Thyroid gland (tissue), 4 donors: ENCODE data around the gene LY6G5B. TPM values are rescaled to one million over a fixed set of nuclear protein-coding genes. Genes with fewer than 3 reads are reported as not detected.

Experiments
- DNase-seq, 2 donors: peaks; one replicate each; pipeline ENCODE4 v3.0.0-alpha.2; 2019
- H3K27ac ChIP-seq, 3 donors: fragments of 200-600 bp; sonication (generic); 1 replicate in 2 of 3; 2 replicates in 1 of 3; pipeline ENCODE4 v1.5.1; 2016 to 2019; ENCODE audit warnings: mild to moderate bottlenecking in 1 of 3, moderate library complexity in 1 of 3
- H3K27me3 ChIP-seq: fragments of 200-600 bp; sonication (generic); one replicate; pipeline ENCODE4 v1.5.1; 2019
- H3K36me3 ChIP-seq, 2 donors: fragments of 200-600 bp; sonication (generic); one replicate each; pipeline ENCODE4 v1.5.1; 2016 to 2019
- H3K4me1 ChIP-seq, 2 donors: fragments of 200-600 bp; sonication (generic); one replicate each; pipeline ENCODE4 v1.5.1; 2017 to 2019
- H3K4me3 ChIP-seq, 3 donors: fragments of 200-600 bp; sonication (generic); replicated peaks in 1 of 3; 1 replicate in 2 of 3; 2 replicates in 1 of 3; pipeline ENCODE4 v1.5.1; 2016; ENCODE audit warnings: mild to moderate bottlenecking in 1 of 3
- H3K9me3 ChIP-seq: fragments of 200-600 bp; sonication (generic); one replicate; pipeline ENCODE4 v1.5.1; 2017
- POLR2A ChIP-seq, 2 donors: fragments of 450-650 bp; IDR thresholded peaks; one replicate each; pipeline ENCODE4 v1.6.1; 2017; ENCODE audit warnings: antibody characterized with exemption in 2 of 2, mild to moderate bottlenecking in 2 of 2, moderate library complexity in 1 of 2
- WGBS, 2 donors: methylation state at CpG; one replicate each; pipeline ENCODE4 v1.1.5; 2017; 5-methylcytosine and 5-hydroxymethylcytosine counted together
- intact Hi-C: fragments of 100-400 bp; cut with DNase I; formaldehyde crosslinking; loops from one replicate; pipeline ENCODE4 v1.15.1; 2023
- total RNA-seq, 4 donors: library from RNA; depleted of rRNA; stranded (reverse); fragments of >200 nt; gene quantifications; one replicate each; pipeline ENCODE4 v1.2.3, GENCODE V29; 2016
- TF ChIP-seq, protein P1 (sequence below), 6 experiments: fragments of 200-600 bp in 3 of 6; fragments of 450-650 bp in 3 of 6; sonication (generic) in 3 of 6; IDR thresholded peaks; one replicate each; pipeline ENCODE4 v1.5.1; 2016 to 2019; ENCODE audit warnings: antibody characterized with exemption in 6 of 6, mild to moderate bottlenecking in 2 of 6, inconsistent platforms in 1 of 6, moderate library complexity in 1 of 6

The LY6G5B gene
- total RNA-seq, 4 donors from 2014 or later, result 4.4 to 11.8 (median 9.4) TPM

DNA sequence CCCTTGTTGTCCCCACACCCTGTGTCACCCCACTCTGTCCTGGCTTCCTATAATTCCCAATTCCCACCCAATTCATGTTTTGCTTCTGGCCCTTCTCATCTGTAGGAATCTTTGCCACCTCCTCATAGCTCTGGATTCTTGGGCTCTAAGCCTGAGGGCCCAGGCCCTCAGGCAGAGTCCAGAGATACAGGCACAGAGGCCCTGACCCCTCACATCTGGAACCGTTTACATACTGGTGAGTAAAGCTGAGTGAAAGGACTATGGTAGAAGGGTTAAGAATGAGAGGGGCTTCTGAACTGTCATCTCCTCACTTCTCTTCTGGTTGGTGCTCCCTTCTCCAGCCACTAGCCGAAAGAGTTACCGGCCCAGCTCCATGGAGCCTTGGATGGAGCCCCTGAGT lies 35.6 kb upstream of the LY6G5B start:
- intact Hi-C loops, result no loop called here
- peaks cover 87 to 93% of the 10 kb centered on the region in 2 donors for H3K36me3 ChIP-seq
- WGBS, 2 donors, result 91 to 94% methylated on average over 3 of the region's 3 CpGs
- DNase-seq, result no peak
- no peaks in the 10 kb centered on the region for H3K27me3 ChIP-seq
- no peak overlapping the region for H3K27ac ChIP-seq
- no peaks in the 10 kb centered on the region for H3K9me3 ChIP-seq
- no peaks in the 10 kb centered on the region for H3K4me1 ChIP-seq
- H3K4me3 ChIP-seq, result no peak overlapping the region
- TF ChIP-seq, protein P1, sequence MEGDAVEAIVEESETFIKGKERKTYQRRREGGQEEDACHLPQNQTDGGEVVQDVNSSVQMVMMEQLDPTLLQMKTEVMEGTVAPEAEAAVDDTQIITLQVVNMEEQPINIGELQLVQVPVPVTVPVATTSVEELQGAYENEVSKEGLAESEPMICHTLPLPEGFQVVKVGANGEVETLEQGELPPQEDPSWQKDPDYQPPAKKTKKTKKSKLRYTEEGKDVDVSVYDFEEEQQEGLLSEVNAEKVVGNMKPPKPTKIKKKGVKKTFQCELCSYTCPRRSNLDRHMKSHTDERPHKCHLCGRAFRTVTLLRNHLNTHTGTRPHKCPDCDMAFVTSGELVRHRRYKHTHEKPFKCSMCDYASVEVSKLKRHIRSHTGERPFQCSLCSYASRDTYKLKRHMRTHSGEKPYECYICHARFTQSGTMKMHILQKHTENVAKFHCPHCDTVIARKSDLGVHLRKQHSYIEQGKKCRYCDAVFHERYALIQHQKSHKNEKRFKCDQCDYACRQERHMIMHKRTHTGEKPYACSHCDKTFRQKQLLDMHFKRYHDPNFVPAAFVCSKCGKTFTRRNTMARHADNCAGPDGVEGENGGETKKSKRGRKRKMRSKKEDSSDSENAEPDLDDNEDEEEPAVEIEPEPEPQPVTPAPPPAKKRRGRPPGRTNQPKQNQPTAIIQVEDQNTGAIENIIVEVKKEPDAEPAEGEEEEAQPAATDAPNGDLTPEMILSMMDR (IDR thresholded peaks at IDR 0.05), result no peak

DNA sequence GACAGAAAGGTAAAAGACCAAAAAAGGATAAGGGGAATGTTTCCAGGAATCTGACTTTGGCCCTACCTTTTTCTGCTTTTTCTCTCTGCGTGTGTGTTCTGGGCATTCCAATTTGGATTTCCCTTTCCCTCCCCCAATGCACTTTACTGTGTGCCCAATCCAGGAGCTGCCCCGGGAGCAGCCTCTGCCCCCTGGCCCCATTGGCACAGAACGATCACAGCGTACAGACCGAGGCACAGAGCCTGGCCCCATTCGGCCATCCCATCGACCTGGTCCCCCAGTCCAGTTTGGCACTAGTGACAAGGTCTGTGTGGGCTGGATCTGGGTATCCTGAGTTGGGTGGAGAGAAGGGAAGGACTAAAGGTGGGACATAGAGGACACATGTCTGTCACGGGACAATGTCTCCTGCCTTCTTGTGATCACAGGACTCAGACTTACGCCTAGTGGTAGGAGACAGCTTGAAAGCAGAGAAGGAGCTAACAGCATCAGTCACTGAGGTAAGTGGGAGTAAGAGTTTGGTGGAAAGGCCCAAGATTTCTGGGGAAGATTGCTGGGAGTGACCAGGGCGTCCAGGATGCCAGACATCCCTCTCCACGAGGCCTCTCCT lies 34.7 kb upstream of the LY6G5B start:
- intact Hi-C loops, result no loop called here
- Histone ChIP-seq H3K9me3 (no peaks in the 10 kb centered on the region), H3K4me1 (no peaks in the 10 kb centered on the region), H3K4me3 (no peak overlapping the region), H3K27me3 (no peaks in the 10 kb centered on the region), H3K36me3 (peaks cover 87 to 93% of the 10 kb centered on the region in 2 donors), H3K27ac (no peak overlapping the region)
- no peak for DNase-seq
- TF ChIP-seq, protein P1 (IDR thresholded peaks at IDR 0.05), result no peak
- no peak for TF ChIP-seq POLR2A (IDR thresholded peaks at IDR 0.05)
- 80 to 87% methylated on average over 10 to 11 of the region's 11 CpGs for WGBS, 2 donors

DNA sequence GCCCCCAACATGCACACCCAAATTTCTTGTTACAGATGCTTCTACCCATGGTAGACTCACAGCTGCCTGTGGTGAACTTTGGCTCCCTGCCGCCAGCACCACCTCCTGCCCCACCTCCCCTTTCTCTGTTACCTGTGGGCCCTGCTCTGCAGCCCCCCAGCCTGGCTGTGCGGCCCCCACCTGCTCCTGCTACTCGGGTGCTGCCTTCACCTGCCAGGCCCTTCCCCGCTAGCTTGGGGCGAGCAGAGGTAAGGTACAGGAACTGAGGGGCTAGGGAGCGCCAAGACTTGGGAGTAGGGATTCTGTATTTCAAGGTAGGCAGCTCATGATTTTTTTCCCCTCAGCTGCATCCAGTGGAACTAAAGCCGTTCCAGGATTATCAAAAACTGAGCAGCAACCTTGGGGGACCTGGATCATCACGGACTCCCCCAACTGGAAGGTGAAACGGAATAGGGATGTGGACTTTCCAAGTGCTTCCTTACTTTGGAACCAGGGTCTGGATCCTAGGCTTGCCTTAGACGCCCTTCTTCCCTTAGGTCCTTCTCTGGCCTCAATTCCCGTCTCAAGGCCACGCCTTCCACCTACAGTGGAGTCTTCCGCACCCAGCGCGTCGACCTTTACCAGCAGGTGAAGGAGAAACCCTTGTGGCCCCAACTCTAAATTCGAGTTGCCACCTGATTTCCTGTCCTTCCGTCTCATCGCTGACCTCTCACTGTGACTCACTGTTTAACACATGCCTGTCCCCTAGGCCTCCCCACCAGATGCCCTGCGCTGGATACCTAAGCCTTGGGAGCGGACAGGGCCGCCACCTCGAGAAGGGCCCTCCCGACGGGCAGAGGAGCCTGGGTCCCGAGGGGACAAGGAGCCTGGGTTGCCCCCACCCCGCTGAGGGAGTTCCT lies 32.8 kb upstream of the LY6G5B start:
- Histone ChIP-seq H3K4me1 (no peaks in the 10 kb centered on the region), H3K27me3 (no peaks in the 10 kb centered on the region), H3K4me3 (no peak overlapping the region), H3K9me3 (no peaks in the 10 kb centered on the region), H3K36me3 (peaks cover 88 to 93% of the 10 kb centered on the region in 2 donors), H3K27ac (no peak overlapping the region)
- DNase-seq, result no peak
- TF ChIP-seq, protein P1 (IDR thresholded peaks at IDR 0.05), result no peak
- no peak for TF ChIP-seq POLR2A (IDR thresholded peaks at IDR 0.05)
- WGBS, 2 donors, result 88 to 89% methylated on average over 27 of the region's 27 CpGs
- intact Hi-C loops, result no loop called here

DNA sequence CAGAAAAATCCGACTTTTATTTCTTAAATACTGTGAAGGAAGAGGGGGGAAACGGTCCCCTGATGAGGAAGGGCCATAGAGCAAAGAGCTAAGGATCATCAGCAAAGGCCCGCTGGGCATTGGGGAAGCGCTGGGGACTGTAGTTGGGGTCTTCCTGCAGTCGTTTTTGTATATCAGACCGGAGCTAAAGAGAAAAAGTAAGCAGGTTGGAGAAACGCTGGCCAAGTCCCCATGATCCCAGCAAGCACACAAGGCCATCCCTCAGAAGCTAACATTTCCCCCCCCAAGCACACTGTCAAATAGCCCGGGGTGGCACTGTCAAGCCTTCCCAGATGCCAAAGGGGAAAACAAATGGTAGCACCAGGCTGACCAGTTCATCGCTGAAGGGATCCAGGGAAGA lies 30.7 kb upstream of the LY6G5B start:
- TF ChIP-seq, protein P1 (IDR thresholded peaks at IDR 0.05), result no peak
- no peak for TF ChIP-seq POLR2A (IDR thresholded peaks at IDR 0.05)
- peaks cover 88 to 92% of the 10 kb centered on the region in 2 donors for H3K36me3 ChIP-seq
- no peak overlapping the region for H3K27ac ChIP-seq
- H3K9me3 ChIP-seq, result no peaks in the 10 kb centered on the region
- intact Hi-C loops, result no loop called here
- no peak overlapping the region for H3K4me3 ChIP-seq
- no peaks in the 10 kb centered on the region for H3K27me3 ChIP-seq
- no peak for DNase-seq
- WGBS, 2 donors, result 80 to 89% methylated on average over 9 of the region's 9 CpGs
- H3K4me1 ChIP-seq, result no peaks in the 10 kb centered on the region

DNA sequence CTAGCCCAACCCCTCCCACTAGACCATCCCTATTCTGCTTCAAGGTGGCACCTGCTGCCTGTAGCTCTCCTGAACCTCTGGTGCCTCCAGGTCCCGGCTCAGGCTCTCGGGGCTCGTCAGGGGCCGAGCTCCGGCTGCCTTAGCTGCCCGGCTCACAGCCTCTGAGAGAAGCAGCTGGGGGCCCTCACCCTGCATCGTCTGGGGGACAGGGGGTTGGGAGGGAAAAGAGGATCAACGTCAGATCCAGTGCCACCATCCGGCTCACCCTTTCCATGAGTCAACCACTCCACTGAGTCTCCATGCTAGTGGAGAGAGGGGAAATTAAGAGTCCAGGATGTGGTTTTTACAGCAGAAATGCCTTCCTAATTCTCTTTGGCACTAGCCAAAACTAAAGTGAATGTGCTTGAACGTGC lies 30.3 kb upstream of the LY6G5B start:
- no peak for DNase-seq

More for the DNA sequence above, 30.3 kb upstream of the LY6G5B start:
- no peak for TF ChIP-seq POLR2A (IDR thresholded peaks at IDR 0.05)
- TF ChIP-seq, protein P1 (IDR thresholded peaks at IDR 0.05), result no peak
- 81 to 85% methylated on average over 5 to 9 of the region's 10 CpGs for WGBS, 2 donors
- Histone ChIP-seq H3K27ac (no peak overlapping the region), H3K4me1 (no peaks in the 10 kb centered on the region), H3K27me3 (no peaks in the 10 kb centered on the region), H3K9me3 (no peaks in the 10 kb centered on the region), H3K36me3 (peaks cover 88 to 92% of the 10 kb centered on the region in 2 donors), H3K4me3 (no peak overlapping the region)
- intact Hi-C loops, result no loop called here
